Measurements from ENCODE around the gene HECTD3.

The HECTD3 gene

GRCh38 chr1:45016090-45016697, 5.1 kb upstream of the HECTD3 start:
- no peak for DNase-seq
- in situ Hi-C loops (cut with MboI; ENCODE audit: low pct_unique_long_range_greater_than_20kb, low sequenced_read_pairs): loop anchor here (10.0 kb wide), 2 partner anchors 279 to 479 kb away; partner anchors contain the start of gene TESK2

GRCh38 chr1:45015683-45016082, 4.6 kb upstream of the HECTD3 start:
- in situ Hi-C loops (cut with MboI; ENCODE audit: low pct_unique_long_range_greater_than_20kb, low sequenced_read_pairs): loop anchor here (10.0 kb wide), 2 partner anchors 279 to 479 kb away; partner anchors contain the start of gene TESK2

GRCh38 chr1:45014321-45015028, 3.4 kb upstream of the HECTD3 start:
- DNase-seq: peak; percentile 91
- in situ Hi-C loops (cut with MboI; ENCODE audit: low pct_unique_long_range_greater_than_20kb, low sequenced_read_pairs): loop anchor here (10.0 kb wide), 2 partner anchors 280 to 480 kb away; partner anchors contain the start of gene TESK2

More at GRCh38 chr1:45015683-45016082, 4.6 kb upstream of the HECTD3 start:
- DNase-seq: no peak

GRCh38 chr1:45013551-45014209, 2.6 kb upstream of the HECTD3 start:
- no peak for DNase-seq
- in situ Hi-C loops (cut with MboI; ENCODE audit: low pct_unique_long_range_greater_than_20kb, low sequenced_read_pairs): loop anchor here (10.0 kb wide), 2 partner anchors 281 to 481 kb away; partner anchors contain the start of gene TESK2

- peak; percentile 86 for DNase-seq
- in situ Hi-C loops (cut with MboI; ENCODE audit: low pct_unique_long_range_greater_than_20kb, low sequenced_read_pairs): loop anchor here (10.0 kb wide), 2 partner anchors 282 to 482 kb away; partner anchors contain the start of gene TESK2
Observed at GRCh38 chr1:45012639-45013278, 1.6 kb upstream of the HECTD3 start.

- in situ Hi-C loops (cut with MboI; ENCODE audit: low pct_unique_long_range_greater_than_20kb, low sequenced_read_pairs): loop anchor here (10.0 kb wide), 2 partner anchors 283 to 483 kb away; partner anchors contain the start of gene TESK2
- DNase-seq: peak; percentile 98
Observed at GRCh38 chr1:45011837-45012638, 914 bp upstream of the HECTD3 start, which contains the start of gene UROD. Gene UROD, plus strand, starts transcription at chr1:45012254. Its CDS starts 12 bp downstream, at chr1:45012266.

GRCh38 chr1:45009956-45010854, 919 bp downstream of the HECTD3 start:
- in situ Hi-C loops (cut with MboI; ENCODE audit: low pct_unique_long_range_greater_than_20kb, low sequenced_read_pairs): loop anchor here (10.0 kb wide), 2 partner anchors 285 to 485 kb away; partner anchors contain the start of gene TESK2
- DNase-seq: no peak

- in situ Hi-C loops (cut with MboI; ENCODE audit: low pct_unique_long_range_greater_than_20kb, low sequenced_read_pairs): no loop called here
Observed at GRCh38 chr1:45009296-45009865, 1.7 kb downstream of the HECTD3 start.

GRCh38 chr1:45008516-45008915, 2.6 kb downstream of the HECTD3 start:
- no peak for DNase-seq
- in situ Hi-C loops (cut with MboI; ENCODE audit: low pct_unique_long_range_greater_than_20kb, low sequenced_read_pairs): no loop called here

More at GRCh38 chr1:45009296-45009865, 1.7 kb downstream of the HECTD3 start:
- no peak for DNase-seq

GRCh38 chr1:45008076-45008475, 3.0 kb downstream of the HECTD3 start:
- in situ Hi-C loops (cut with MboI; ENCODE audit: low pct_unique_long_range_greater_than_20kb, low sequenced_read_pairs): no loop called here
- DNase-seq: no peak

- no peak for DNase-seq
- in situ Hi-C loops (cut with MboI; ENCODE audit: low pct_unique_long_range_greater_than_20kb, low sequenced_read_pairs): no loop called here
Observed at GRCh38 chr1:45007311-45007710, 3.8 kb downstream of the HECTD3 start.

GRCh38 chr1:45005761-45006160, 5.4 kb downstream of the HECTD3 start:
- no peak for DNase-seq
- in situ Hi-C loops (cut with MboI; ENCODE audit: low pct_unique_long_range_greater_than_20kb, low sequenced_read_pairs): no loop called here

- in situ Hi-C loops (cut with MboI; ENCODE audit: low pct_unique_long_range_greater_than_20kb, low sequenced_read_pairs): no loop called here
- no peak for DNase-seq
Observed at GRCh38 chr1:45004281-45004920, 6.7 kb downstream of the HECTD3 start.

- DNase-seq: no peak
- in situ Hi-C loops (cut with MboI; ENCODE audit: low pct_unique_long_range_greater_than_20kb, low sequenced_read_pairs): no loop called here
Observed at GRCh38 chr1:45003741-45004140, 7.4 kb downstream of the HECTD3 start.

GRCh38 chr1:45002650-45003645, 8.2 kb downstream of the HECTD3 start:
- in situ Hi-C loops (cut with MboI; ENCODE audit: low pct_unique_long_range_greater_than_20kb, low sequenced_read_pairs): no loop called here
- DNase-seq: no peak

Data from KBM-7 (cell line).